HG02852 (cell line): ENCODE data around the gene TSGA10IP.
A peak's percentile ranks its signal among the peaks of the same experiment; 100 is the strongest.

Experiments used
- ATAC-seq: cut with Tn5 transposase; IDR thresholded peaks from one replicate; pipeline ENCODE4 v1.9.1; 2021; ENCODE audit warnings: mild to moderate bottlenecking, moderate library complexity; ENCODE audit not compliant: unreplicated experiment

Gene TSGA10IP

DNA sequence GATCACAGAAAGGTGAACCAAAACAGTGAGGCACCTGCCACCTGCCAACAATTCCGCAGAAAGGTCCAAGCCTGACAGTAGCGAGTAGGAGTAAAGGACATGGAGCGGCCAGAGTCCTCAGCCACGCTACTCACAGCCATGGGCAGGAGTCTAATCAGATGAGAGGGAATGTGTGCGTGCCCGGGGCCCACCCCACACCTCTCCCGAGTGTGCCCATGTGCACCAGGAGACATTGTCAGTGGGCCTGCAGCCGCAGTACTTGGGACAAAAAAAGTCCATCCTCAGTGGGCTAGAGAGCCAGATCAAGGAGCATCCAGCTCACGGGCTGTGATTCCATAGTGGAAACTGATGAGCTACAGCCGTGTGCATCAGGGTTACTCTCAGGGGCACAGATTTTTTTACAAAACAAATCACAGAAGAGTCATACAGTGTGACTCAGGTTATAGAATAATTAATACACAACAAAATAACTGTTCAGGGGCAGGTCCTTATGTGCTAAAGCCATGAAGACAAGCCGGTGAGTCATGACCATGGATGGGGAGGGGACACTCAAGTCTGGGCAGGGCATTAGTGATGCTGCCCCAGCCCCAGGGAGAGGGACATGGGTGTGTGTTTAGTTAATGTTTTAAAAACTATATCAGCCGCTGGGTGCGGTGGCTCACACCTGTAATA lies 28.3 kb downstream of the TSGA10IP start:
- no peak for ATAC-seq

DNA sequence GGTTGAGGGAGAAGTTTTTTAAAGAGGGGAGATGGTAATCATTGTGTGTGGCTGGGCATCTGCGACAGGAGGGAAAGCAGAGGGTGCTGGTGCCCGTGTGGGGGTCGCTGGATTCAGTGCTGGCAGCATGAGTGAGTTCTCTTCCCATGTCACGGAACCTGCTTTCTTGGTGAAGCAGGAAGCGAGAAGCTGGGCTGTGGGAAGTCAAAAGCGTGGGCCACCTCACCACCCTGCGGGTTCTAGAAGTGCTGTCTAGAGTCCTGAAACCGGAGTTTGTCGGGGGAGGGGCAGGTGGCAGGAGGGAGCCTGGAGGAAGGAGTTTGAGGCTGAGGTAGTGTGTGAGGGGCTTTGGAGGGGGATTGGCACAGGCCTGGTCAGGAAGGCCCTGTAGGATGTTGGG lies 30.5 kb downstream of the TSGA10IP start:
- ATAC-seq: no peak

DNA sequence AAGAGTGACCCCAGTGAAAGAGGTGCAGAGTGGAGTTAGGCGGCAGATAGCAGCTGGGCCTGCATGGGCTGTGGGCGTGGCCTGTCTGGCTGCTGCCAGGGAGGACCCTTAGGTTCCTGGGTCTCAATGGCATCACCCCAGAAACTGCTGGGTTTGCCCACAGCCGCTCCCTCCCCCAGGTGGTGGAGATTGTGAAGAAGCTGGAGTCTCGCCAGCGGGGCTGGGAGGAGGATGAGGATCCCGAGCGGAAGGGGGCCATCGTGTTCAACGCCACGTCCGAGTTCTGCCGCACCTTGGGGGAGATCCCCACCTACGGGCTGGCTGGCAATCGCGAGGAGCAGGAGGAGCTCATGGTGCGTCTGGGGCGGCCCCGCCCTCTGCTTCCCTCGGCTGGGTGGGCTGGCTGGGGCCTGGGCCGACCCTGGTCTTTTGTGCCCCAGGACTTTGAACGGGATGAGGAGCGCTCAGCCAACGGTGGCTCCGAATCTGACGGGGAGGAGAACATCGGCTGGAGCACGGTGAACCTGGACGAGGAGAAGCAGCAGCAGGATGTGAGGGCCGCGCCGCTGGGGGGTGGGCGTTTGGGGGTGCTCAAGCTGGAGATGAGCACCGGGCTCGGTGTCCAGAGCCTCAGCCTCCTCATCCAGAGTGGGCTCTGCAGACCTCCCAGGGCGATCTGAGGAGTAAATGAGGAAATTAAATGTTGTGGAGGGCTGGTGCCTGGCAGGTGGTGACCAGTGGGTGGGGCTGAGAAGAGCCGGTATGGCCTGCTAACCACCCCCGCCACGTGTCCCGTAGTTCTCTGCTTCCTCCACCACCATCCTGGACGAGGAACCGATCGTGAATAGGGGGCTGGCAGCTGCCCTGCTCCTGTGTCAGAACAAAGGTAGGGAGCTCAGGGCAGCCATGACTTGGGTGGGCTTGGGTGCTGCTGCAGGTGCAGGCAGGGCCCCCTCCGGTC lies 31.2 kb downstream of the TSGA10IP start:
- ATAC-seq: no peak

DNA sequence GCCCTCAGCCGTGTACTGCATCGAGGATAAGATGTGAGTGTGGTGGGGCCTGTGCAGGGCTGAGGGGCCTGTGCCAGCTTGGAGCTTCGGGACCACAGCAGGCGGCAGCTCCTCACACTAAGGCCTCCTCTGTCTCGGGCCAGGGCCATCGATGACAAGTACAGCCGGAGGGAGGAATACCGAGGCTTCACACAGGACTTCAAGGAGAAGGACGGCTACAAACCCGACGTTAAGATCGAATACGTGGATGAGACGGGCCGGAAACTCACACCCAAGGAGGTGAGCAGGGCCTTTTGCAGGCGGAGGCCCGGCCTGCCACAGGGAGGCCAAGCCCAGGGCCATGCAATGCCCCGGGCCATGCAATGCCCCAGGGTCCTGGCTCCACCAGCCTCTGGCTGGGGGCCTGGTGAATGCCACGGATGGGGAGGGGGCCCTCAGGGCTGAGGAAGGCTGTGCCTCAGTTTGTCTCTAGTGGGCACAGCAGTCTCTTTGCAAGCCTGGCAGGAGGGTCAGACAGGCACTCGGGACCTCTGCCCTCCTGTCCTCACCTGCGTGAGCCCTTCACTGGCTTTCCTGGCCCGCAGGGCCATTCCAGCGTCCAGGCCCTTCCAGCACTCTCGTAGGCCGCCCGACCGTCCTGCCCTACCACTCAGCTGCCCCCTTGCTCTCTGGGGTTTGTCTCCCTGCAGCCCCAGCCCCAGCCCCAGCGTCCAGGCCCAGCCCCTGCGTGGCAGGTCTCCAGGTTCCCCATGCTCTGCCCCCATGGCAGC lies 32.5 kb downstream of the TSGA10IP start:
- no peak for ATAC-seq

DNA sequence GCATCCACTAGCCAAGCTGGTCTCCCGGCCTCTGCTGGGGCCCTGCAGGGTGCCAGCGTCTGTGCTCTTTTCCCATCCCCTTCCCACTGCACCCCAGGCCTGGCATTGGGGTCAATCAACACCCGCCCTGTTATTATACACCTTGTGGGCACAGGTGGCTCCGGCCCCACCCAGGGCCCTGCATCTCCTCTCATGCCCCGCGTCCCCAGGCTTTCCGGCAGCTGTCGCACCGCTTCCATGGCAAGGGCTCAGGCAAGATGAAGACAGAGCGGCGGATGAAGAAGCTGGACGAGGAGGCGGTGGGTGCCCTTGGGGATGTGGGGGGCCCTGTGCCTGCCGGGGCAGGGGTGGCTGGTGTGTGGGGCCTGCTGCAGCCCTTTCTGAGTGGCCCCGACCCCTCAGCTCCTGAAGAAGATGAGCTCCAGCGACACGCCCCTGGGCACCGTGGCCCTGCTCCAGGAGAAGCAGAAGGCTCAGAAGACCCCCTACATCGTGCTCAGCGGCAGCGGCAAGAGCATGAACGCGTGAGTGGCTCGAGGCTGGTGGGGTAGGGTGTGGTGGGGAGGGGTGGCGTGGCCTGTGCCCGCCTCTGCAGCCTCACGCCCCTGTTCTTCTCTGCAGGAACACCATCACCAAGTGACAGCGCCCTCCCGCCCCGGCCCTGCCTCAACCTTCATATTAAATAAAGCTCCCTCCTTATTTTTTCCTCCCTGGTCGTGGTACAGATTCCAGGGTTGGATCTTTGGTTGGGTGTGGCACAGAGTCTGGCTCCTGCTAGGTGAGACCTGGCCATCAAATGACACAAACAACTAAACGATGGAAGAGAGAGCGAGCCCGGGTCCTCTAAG lies 33.3 kb downstream of the TSGA10IP start:
- ATAC-seq: no peak

DNA sequence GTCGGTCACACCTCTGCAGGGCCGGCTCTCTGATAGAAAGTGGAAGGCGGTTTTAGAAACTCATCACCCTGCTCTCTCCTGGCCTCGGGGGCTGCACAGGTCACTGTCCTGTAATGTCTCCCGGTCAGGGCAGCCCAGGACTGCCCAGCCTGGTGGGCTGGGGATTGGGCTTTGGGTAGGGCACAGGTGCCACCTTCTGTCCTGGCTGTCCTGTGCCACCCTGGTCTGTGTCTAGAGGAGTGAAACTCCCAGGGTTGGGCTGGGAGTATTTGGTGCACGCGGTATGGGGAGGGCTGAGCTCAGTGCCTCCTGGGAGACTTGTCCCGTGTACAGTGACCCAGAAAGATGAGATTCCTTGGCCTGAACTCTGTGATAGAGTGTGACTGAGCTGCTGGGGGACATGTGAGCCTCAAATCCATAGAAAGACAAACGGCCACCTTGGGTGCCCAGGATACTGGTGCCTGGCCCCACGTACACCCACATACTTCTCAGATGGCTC lies 34.0 kb downstream of the TSGA10IP start:
- ATAC-seq: no peak

DNA sequence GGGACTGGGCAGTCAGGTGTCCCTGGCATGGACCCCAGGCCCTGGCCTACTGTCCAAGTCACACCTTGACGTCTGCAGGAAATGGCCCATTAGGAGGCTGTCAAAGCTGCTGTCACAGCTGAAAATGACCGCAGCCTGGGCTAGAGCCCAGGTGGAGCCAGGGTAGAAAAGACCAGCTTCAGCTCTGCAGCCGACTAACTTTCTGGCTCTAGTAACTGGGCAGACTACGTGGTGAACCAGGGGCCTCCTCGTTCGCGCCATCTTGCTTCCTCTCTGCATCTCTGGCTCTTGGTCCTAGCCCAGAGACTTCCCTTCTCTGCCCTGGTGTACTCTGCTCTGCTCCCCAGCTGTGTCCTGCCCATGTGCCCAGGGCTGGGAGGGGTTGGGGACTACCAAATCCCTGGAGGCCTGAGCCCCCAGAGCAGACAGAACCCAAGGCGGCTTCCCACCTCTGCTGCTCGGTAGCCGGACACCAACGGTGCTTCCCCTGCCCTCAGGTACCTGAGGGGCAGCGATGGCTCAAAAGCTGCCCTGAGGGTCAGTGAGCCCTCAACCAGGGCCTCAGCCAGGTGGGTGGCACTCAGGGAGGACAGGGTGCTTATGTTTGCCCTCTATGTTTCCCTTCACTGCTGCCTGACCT lies 35.9 kb downstream of the TSGA10IP start:
- no peak for ATAC-seq

DNA sequence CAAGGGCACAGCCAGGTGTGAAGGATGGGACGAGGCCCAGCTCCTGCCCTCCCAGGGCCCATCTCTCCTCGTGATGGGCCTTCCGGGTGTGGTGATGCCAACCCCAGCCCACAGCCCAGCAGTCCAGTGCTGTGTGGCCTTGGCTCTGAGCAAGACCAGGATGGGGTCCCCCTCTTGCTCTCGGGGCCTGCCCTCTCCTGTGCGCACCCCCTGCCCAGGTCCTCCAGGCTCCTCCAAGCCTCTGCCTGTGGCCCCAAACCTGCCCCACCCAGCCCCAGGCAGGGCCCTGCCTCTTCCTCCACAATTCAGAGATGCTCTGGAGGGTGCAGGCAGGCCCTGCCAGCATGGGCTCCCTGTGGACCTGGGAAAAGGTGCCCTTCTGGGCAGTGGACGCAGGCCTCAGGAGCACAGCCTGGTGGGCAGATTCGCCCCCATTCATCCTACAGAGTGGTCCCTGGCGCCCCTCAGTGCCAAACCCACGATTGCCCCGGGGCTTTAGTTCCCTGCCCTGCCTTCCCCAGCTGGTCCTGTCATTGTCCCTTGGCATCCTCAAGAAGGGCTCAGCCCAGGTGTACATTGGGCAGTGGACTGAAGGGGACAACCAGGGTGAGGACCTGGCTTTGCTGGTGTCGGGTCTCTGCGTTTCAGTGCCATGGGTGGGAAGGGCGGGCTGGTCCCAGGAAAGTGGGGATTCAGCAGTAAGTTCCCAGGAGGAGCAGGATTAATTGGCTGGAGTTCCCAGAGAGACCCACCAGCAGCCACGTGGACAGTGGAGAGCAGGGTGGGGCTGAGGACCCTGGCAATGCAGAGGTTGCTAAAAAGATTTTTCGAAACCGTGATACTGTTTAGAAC lies 36.9 kb downstream of the TSGA10IP start:
- no peak for ATAC-seq

DNA sequence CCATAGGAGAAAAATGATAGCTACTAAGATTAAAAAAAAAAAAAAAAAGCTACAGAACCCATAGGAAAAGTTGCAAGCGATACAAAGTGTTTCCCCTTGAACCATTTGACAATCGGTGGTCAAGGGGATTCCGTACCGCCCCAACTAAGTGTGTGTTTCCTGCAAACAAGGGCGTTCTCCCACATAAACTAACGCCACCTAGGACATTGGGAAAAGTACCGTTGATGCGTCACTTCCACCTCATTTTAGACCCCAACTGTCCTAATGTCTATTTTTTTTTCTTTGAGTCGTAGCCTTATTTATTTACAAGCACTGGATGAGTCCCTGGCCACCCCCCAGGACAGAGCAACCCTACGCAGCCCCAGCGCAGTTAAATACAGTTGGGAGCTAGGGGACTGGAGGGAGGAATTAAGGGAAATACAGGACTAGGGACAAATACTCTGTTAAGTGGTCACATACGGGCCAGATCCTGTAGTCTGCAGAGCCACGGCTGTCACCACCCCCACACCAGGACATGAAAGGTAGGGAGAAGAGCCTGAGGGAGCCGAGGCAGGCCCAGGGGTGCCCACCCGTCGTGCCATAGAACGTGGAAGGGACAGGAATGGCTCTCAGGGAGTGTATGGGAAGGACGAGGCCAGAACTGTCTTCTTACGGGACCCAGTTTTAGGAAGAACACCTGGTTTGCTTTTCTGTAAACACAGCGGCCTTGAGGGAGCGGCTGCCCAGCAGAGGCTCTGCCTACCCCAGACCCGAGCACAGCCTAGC lies 37.7 kb downstream of the TSGA10IP start:
- no peak for ATAC-seq

DNA sequence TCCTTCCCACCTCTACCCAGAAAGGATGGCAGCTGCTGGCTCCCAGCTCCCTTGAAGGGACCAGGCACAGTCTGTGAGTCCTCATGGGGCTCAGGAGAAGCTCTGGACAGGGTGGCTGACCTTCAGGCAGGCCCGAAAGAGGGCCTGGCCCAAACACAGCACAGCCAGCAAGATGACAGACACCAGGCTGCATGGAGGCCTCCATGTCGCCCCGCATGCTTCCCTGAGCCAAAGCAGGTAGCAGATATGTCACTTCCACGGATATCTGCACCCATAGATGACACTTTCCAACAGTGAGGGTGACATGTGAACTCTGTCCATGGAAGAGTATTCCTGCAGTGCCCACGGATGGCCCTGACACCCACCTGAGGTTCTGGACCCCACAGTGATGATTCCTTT lies 38.3 kb downstream of the TSGA10IP start:
- ATAC-seq: no peak

DNA sequence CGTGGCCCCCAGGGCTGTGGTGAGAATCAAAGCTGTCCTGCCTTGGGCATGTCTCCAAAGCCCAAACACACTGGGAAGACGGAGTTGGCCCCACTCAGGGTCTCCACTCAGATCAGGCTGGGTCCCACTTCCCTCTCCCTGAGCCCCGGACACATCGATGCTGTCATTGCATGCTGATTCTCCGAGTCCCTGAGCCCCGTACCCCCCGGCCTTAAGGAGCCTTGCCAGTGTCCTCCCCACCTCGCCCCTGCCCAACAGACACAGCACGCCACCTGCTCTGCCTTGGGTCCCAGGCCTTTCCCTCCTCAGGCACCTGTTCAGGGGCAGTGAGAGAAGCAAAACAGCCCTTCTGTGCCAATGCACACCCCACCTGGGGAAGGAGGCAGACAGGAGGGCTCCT lies 42.1 kb downstream of the TSGA10IP start:
- no peak for ATAC-seq

DNA sequence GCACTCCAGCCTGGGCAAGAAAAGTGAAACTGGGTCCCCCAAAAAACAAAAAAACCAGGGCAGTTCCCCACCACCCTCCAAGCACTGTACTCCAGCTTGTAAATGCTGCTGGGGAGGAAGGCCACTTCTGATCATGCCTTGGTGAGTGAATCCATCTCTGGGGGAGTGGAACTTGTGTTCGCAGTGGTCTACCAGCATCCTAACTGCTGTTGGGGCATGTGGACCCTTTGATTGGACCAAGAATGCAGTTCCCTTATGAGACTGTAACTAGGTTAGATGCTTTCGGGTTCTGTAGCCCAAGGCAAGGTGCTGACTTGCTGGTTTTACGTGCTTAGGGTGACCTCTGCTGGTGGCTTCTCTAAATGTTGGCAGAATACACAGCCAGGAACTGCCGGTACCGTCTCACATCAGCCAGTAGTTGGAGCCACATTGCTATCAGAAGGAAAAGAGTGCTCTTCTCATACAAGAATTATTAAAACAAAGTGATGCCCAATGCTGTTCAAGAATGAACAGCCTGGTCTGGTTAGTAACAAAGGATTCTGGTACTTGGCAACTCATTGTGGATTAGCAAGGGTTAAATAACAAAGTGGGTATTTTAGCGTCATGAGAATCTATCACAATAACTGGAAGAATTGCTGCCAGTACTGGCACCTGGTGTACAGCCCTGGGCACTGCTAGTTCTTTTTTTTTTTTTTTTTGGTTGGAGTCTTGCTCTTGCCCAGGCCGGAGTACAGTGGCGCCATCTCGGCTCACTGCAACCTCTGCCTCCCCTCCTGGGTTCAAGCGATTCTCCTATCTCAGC lies 43.7 kb downstream of the TSGA10IP start:
- peak; percentile 81 for ATAC-seq

DNA sequence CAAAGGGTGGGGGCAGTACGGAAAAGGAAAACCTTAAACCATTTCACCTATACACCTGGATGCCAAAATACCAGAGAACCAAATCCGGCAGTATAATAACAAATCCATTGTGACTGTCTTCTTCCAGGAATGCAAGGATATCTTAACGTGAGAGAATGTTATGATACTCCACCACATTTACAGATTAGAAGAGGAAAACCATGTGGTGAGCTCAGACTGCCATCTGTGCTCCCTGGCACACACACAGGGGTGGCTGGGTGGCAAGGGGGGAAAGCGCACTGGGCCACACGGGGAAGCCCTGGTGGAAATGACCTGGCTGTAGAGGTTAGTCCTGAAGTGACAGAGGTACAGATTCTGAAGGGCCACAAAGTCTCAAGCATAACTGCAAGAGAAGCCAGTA lies 46.8 kb downstream of the TSGA10IP start:
- ATAC-seq: no peak

DNA sequence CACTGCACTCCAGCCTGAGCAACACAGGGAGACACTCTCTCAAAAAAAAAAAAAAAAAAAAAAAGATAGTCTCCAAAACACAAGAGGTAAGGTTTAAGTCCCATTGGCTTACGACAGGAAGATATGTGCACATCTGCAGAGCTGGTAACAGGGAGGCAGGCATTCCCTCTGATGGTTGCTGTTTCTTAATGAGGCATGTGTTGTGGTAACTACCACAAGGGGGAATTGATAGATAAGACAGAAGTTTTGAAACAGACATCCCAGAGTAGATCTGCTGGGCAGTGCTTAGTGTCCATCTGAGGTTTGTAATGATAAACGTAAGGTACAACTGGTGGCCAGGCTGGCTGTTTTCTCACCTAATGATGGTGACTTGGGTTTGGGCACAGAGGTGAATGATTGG lies 52.0 kb downstream of the TSGA10IP start:
- no peak for ATAC-seq

DNA sequence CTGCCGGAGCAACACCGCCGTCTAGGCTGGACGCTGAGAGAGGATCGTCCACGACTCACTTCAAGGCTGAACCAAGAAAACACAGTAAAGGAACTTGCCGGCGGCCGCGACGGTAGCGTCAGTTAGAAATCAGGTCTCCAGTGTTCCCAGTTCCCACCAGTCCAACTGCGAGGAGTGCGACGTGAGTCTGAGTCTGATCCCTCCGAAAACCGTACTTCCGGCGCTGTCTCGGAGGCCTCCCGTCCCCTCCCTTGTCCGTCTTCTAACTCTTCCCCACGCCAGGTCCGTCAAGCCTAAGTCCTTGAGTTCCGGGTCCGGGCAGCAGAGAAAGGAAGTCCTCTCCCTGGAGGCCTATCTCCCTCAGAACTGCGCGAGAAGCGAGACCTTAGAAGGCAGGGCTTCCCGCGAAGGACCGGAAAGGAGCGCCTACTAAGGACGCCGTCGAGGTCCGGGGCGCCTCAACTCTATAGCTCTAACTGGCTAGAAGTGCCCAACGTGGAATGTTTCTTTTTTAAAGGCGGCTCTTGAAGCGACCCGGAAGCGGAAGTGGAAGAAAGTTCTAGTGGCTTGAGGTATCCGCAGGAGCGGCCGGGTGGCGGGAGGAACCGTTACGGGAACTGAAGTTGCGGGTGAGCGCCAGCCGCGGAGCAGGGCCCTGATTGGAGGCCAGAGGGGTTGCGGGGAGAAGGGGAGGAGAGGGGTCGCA lies 56.8 kb downstream of the TSGA10IP start, which contains the start of the genes BANF1 and EIF1AD:
TSS of gene BANF1 (plus strand) at position 562 of the 706 bp plus-strand sequence. CDS start 748 bp downstream, outside the sequence.
TSS of gene EIF1AD (minus strand) at position 216 of the 706 bp plus-strand sequence. CDS start 1,768 bp downstream, outside the sequence.
- peak; percentile 77 for ATAC-seq

DNA sequence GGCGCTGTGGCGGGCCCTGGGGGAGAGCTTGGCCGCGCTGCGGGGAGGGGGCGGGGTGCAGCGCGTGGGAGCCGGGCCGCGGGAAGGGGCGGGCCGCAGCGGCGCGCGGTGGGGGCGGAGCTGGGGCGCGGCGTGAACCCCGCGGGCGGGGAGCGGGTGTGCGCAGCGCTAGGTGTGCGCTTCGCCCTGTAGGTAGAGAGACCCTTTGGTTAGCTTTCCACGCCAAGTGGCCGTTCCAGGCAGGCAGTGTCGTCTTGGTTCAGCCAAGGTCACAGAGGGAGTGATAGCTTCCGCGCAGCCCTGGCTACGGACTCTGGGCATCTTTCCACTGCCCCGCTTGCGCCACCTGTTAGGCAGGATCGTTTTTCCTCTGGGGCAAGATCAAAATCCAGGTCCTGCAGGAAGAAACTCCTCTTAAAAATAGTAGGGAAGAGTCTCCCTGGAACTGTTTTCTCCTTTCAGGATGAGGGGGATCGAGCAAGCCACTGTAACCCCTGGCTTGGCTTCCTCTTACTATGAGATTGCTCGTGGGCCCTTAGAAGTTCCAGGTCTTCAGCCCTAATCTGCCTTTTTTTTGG lies 57.5 kb downstream of the TSGA10IP start:
- ATAC-seq: peak; percentile 40
